ENCODE data around the gene SELE. TPM values are rescaled to one million over a fixed set of nuclear protein-coding genes. Genes with fewer than 3 reads are reported as not detected.

The SELE gene
- total and polyA plus RNA-seq, 2 of the 8 experiments (the other 6 are each of a cell fraction or from before 2014, with no cell fraction given), result not detected

- H2BK20ac ChIP-seq (ENCODE audit: low read length), result no peak overlapping the region
- H3K27ac ChIP-seq (ENCODE audit: low read depth, low read length), result no peak overlapping the region
- no peak overlapping the region for H3K23ac ChIP-seq (ENCODE audit: insufficient read length)
- H3K9ac ChIP-seq (replicated peaks in 1 of 4; ENCODE audit: extremely low read depth in 1 of 4, low read depth in 3 of 4, low read length in 3 of 4), result no peak overlapping the region
- H4K91ac ChIP-seq (replicated peaks; ENCODE audit: insufficient read length, low read length), result no peak overlapping the region
- no peak overlapping the region for H3K4me2 ChIP-seq (ENCODE audit: insufficient read depth in 1 of 2, low read depth in 2 of 2, low read length in 2 of 2)
- H3K14ac ChIP-seq (ENCODE audit: insufficient read length), result no peak overlapping the region
- TF ChIP-seq GTF2F1 (IDR thresholded peaks at IDR 0.05; ENCODE audit: borderline replicate concordance, low read depth, low read length) (no peak), CREB1 (IDR thresholded peaks at IDR 0.05) (no peak), ATF2 (IDR thresholded peaks at IDR 0.05; ENCODE audit: low read length) (no peak), TBP (IDR thresholded peaks at IDR 0.05; ENCODE audit: low read depth, low read length) (no peak), BACH1 (IDR thresholded peaks at IDR 0.05; ENCODE audit: low read length) (no peak), SIN3A (conservative IDR thresholded peaks at IDR 0.05 in 1 of 2, IDR thresholded peaks at IDR 0.05 in 1 of 2; ENCODE audit: low read depth in 1 of 2, low read length in 2 of 2) (no peak), SP1 (IDR thresholded peaks at IDR 0.05; ENCODE audit: low read depth, low read length) (no peak), RAD21 (IDR thresholded peaks at IDR 0.05 in 1 of 2, conservative IDR thresholded peaks at IDR 0.05 in 1 of 2; ENCODE audit: low read depth in 2 of 2, low read length in 2 of 2) (no peak), KDM4A (IDR thresholded peaks at IDR 0.05; ENCODE audit: low read depth, low read length, severe bottlenecking) (no peak), SRF (IDR thresholded peaks at IDR 0.05; ENCODE audit: low read depth, low read length) (no peak), RBBP5 (IDR thresholded peaks at IDR 0.05; ENCODE audit: borderline replicate concordance, low read depth, low read length) (no peak), YY1 (IDR thresholded peaks at IDR 0.05; ENCODE audit: low read depth, low read length) (no peak)
- no peak overlapping the region for H4K8ac ChIP-seq (ENCODE audit: extremely low read depth, insufficient read depth, low read length)
- H3K56ac ChIP-seq (replicated peaks; ENCODE audit: insufficient read length, low read depth, low read length), result no peak overlapping the region
- no peak overlapping the region for H3K4ac ChIP-seq (replicated peaks; ENCODE audit: insufficient read length, low read depth, low read length)
- no peak overlapping the region for H2AK5ac ChIP-seq (ENCODE audit: low read depth, low read length)
- ChIA-PET CTCF (ENCODE audit: partially characterized antibody) (interaction anchor here (0.7 to 1.7 kb wide), 3 partner anchors 10 to 34 kb away, joined by 3 to 10 read pairs (median 3); no protein-coding TSS in a partner anchor), POLR2A (ENCODE audit: partially characterized antibody) (no interaction called here)
- no peaks in the 10 kb centered on the region for H4K20me1 ChIP-seq (replicated peaks in 1 of 2; ENCODE audit: control insufficient read depth in 1 of 2, insufficient read depth in 2 of 2, low read length in 2 of 2)
- no peak for FAIRE-seq
- no peak overlapping the region for H2BK5ac ChIP-seq (ENCODE audit: low read depth, low read length)
- no peaks in the 10 kb centered on the region for H3K79me1 ChIP-seq (ENCODE audit: low read depth, low read length)
- no peak overlapping the region for H2AFZ ChIP-seq (ENCODE audit: low read length)
- no peaks in the 10 kb centered on the region for H3K27me3 ChIP-seq (replicated peaks in 1 of 4; ENCODE audit: control insufficient read depth in 3 of 4, extremely low read depth in 1 of 4, insufficient read depth in 3 of 4, low read length in 3 of 4)
- H3K18ac ChIP-seq (ENCODE audit: extremely low read depth, low read length), result no peak overlapping the region
- no peak overlapping the region for H2BK120ac ChIP-seq (replicated peaks; ENCODE audit: low read depth, low read length)
- peaks cover 2% of the 10 kb centered on the region; the same call in 1 of the 2 replicates for H3K23me2 ChIP-seq (ENCODE audit: low read depth, low read length)
- no peaks in the 10 kb centered on the region for H3K36me3 ChIP-seq (ENCODE audit: control insufficient read depth in 2 of 4, insufficient read depth in 4 of 4, low read length in 3 of 4)
- H2BK12ac ChIP-seq (ENCODE audit: low read depth, low read length), result no peak overlapping the region
- WGBS, 2 experiments (ENCODE audit: extremely low coverage in 1 of 2, insufficient coverage in 1 of 2, insufficient read length in 1 of 2, insufficient replicate concordance in 2 of 2, low coverage in 1 of 2, low lambda C conversion rate in 2 of 2, missing lambda C conversion rate in 1 of 2), result 96% methylated on average over 3 of the region's 3 CpGs; no CpG with 5 or more reads in 1 of the 2 experiments
- no peaks in the 10 kb centered on the region for H3K79me2 ChIP-seq (ENCODE audit: control insufficient read depth in 1 of 2, insufficient read depth in 2 of 2, low read length in 2 of 2)
- H4K5ac ChIP-seq (ENCODE audit: insufficient read length, low read depth, low read length), result no peak overlapping the region
- H3K9me3 ChIP-seq (ENCODE audit: insufficient read depth in 2 of 2, low read depth in 1 of 2, low read length in 1 of 2), result no peaks in the 10 kb centered on the region
- H3K4me3 ChIP-seq (ENCODE audit: extremely low read depth in 1 of 4, insufficient read depth in 2 of 4, low read depth in 3 of 4, low read length in 4 of 4), result no peak overlapping the region
- no peak overlapping the region for H2BK15ac ChIP-seq (ENCODE audit: low read length)
- peaks cover 0 to 16% (median 8%) of the 10 kb centered on the region in 4 experiments; a peak in 5 of 7 replicates for H3K4me1 ChIP-seq (replicated peaks in 1 of 4; ENCODE audit: control insufficient read depth in 3 of 4, insufficient read depth in 4 of 4, low read length in 3 of 4)
- no peak for DNase-seq (ENCODE audit: low read depth in 1 of 2, low spot score in 2 of 2)
Observed at GRCh38 chr1:169776440-169776839, 42.6 kb upstream of the SELE start.
